MM.1S (cell line): Measurements from ENCODE around the gene BET1.

Experiments
- EZH2 ChIP-seq: fragments of 300-600 bp; sonication (generic); optimal IDR thresholded peaks from 2 replicates; pipeline ENCODE3; 2017; ENCODE audit warnings: low read depth, mild to moderate bottlenecking, antibody characterized with exemption, low read length, mixed read lengths
- TF ChIP-seq, protein P1 (sequence below): fragments of 300-600 bp; sonication (generic); IDR thresholded peaks from 2 replicates; pipeline ENCODE4 v1.5.1; 2016; ENCODE audit warnings: antibody characterized with exemption, low read length, mixed read lengths

DNA sequence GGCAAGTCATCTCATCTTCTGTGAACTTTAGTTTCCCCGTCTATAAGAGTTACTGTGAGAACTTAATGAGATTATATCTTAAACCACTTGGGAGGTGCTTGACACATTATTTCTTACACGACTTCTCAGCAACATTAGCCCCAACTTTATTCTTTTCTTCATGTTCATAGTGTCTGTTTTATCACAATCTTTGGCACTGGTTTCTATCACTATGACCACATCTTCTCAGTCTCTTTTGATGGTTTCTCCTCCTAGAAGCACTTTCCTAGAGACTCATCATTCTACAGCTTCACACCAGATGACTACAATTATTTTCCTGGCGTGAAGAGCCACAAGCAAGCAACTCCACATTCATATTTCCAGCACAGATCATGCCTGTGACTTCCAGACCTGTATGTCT, 26.5 kb upstream of the BET1 start:
- TF ChIP-seq, protein P1, sequence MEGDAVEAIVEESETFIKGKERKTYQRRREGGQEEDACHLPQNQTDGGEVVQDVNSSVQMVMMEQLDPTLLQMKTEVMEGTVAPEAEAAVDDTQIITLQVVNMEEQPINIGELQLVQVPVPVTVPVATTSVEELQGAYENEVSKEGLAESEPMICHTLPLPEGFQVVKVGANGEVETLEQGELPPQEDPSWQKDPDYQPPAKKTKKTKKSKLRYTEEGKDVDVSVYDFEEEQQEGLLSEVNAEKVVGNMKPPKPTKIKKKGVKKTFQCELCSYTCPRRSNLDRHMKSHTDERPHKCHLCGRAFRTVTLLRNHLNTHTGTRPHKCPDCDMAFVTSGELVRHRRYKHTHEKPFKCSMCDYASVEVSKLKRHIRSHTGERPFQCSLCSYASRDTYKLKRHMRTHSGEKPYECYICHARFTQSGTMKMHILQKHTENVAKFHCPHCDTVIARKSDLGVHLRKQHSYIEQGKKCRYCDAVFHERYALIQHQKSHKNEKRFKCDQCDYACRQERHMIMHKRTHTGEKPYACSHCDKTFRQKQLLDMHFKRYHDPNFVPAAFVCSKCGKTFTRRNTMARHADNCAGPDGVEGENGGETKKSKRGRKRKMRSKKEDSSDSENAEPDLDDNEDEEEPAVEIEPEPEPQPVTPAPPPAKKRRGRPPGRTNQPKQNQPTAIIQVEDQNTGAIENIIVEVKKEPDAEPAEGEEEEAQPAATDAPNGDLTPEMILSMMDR: no peak
- no peak for TF ChIP-seq EZH2
